GM19452 (cell line): ENCODE results near the gene SDF4.
"Not testable (repeated sequence)": the region's sequence is repeated elsewhere in the genome, so short reads cannot be mapped to it uniquely, and the experiment has no call there.

ENCODE experiments used
- ATAC-seq: cut with Tn5 transposase; IDR thresholded peaks from one replicate; pipeline ENCODE4 v1.9.1; 2021; ENCODE audit not compliant: unreplicated experiment

The SDF4 gene

GRCh38 chr1:1199961-1200875, 31.6 kb downstream of the SDF4 start:
- ATAC-seq = no peak

- no peak for ATAC-seq
Measured at GRCh38 chr1:1199141-1199960, 32.5 kb downstream of the SDF4 start.

GRCh38 chr1:1198423-1199140, 33.2 kb downstream of the SDF4 start:
- ATAC-seq = no peak

GRCh38 chr1:1197551-1198422, 34.0 kb downstream of the SDF4 start:
- ATAC-seq = no peak

GRCh38 chr1:1197188-1197500, 34.7 kb downstream of the SDF4 start:
- no peak for ATAC-seq

- ATAC-seq = no peak
Measured at GRCh38 chr1:1196431-1197187, 35.2 kb downstream of the SDF4 start.

- ATAC-seq = not testable (repeated sequence)
Measured at GRCh38 chr1:1195726-1196125, 36.1 kb downstream of the SDF4 start.

- ATAC-seq = no peak
Measured at GRCh38 chr1:1194723-1195122, 37.1 kb downstream of the SDF4 start.

GRCh38 chr1:1191734-1192133, 40.1 kb downstream of the SDF4 start:
- ATAC-seq = no peak

- no peak for ATAC-seq
Measured at GRCh38 chr1:1189111-1189510, 42.7 kb downstream of the SDF4 start.

- no peak for ATAC-seq
Measured at GRCh38 chr1:1187938-1188337, 43.9 kb downstream of the SDF4 start.

- ATAC-seq = no peak
Measured at GRCh38 chr1:1185101-1185765, 46.6 kb downstream of the SDF4 start.

- ATAC-seq = no peak
Measured at GRCh38 chr1:1183833-1184775, 47.7 kb downstream of the SDF4 start.

GRCh38 chr1:1183221-1183747, 48.5 kb downstream of the SDF4 start:
- no peak for ATAC-seq

- ATAC-seq = no peak
Measured at GRCh38 chr1:1182491-1183220, 49.1 kb downstream of the SDF4 start.

- ATAC-seq = no peak
Measured at GRCh38 chr1:1181938-1182410, 49.8 kb downstream of the SDF4 start.
